B cell (primary cell): ENCODE measurements around the gene CLCA4. TPM values are rescaled to one million over a fixed set of nuclear protein-coding genes. Genes with fewer than 3 reads are reported as not detected.

ENCODE experiments used
- ATAC-seq: fragments of 200-7000 bp; cut with Tn5 transposase; one replicate; pipeline ENCODE4 v1.10.0; 2021; ENCODE audit warnings: low read depth, mild to moderate bottlenecking, moderate number of reproducible peaks, moderate library complexity
- CTCF ChIA-PET: fragments of 350-600 bp; sonication (Branson Sonifier 250); formaldehyde crosslinking; loops from one replicate; lab custom pipeline; 2021; ENCODE audit warnings: antibody characterized with exemption, inconsistent platforms; lab: Charles Lee
- POLR2A ChIA-PET: fragments of 350-600 bp; sonication (Branson Sonifier 250); formaldehyde crosslinking; loops from one replicate; lab custom pipeline; 2021; ENCODE audit warnings: antibody characterized with exemption; lab: Charles Lee
- DNase-seq: peaks from one replicate; pipeline ENCODE4 v3.0.0; 2013
- H2AFZ ChIP-seq: 2 replicates; pipeline ENCODE4 v1.6.1; 2012; ENCODE audit warnings: mild to moderate bottlenecking, low read depth, low read length; ENCODE audit not compliant: insufficient read depth, poor library complexity, severe bottlenecking
- H3K27ac ChIP-seq, 2 donors: 1 replicate in 1 of 2; 2 replicates in 1 of 2; pipeline ENCODE4 v1.5.1; 2012 to 2013; ENCODE audit warnings: low read length in 2 of 2, mild to moderate bottlenecking in 2 of 2, moderate library complexity in 1 of 2
- H3K27me3 ChIP-seq, 4 experiments: fragments of 200-600 bp in 1 of 4; sonication (generic) in 1 of 4; replicated peaks in 1 of 4; 1 replicate in 2 of 4; 2 replicates in 2 of 4; pipeline versions ENCODE4 v1.6.1 to v1.7.0; 2013 to 2016; ENCODE audit warnings: low read length in 3 of 4, mild to moderate bottlenecking in 2 of 4, mixed read lengths in 1 of 4, moderate library complexity in 1 of 4; ENCODE audit not compliant: insufficient read depth in 4 of 4, control insufficient read depth in 3 of 4; ENCODE audit errors: control extremely low read depth in 1 of 4
- H3K36me3 ChIP-seq, 2 experiments: replicated peaks in 1 of 2; 1 replicate in 1 of 2; 2 replicates in 1 of 2; pipeline versions ENCODE4 v1.6.1 to v1.7.1; 2013; ENCODE audit warnings: low read length in 1 of 2; ENCODE audit not compliant: insufficient read depth in 2 of 2, control insufficient read depth in 1 of 2; ENCODE audit errors: control extremely low read depth in 1 of 2, extremely low read depth in 1 of 2
- H3K4me1 ChIP-seq, 2 donors: fragments of 200-600 bp in 1 of 2; sonication (generic) in 1 of 2; 1 replicate in 1 of 2; 2 replicates in 1 of 2; pipeline versions ENCODE4 v1.5.1 to v1.6.1; 2013 to 2017; ENCODE audit warnings: low read length in 2 of 2; ENCODE audit not compliant: control insufficient read depth in 2 of 2, insufficient read depth in 2 of 2
- H3K4me2 ChIP-seq: replicated peaks from 2 replicates; pipeline ENCODE3; 2012; ENCODE audit warnings: mild to moderate bottlenecking, low read depth, low read length; ENCODE audit not compliant: poor library complexity, severe bottlenecking
- H3K4me3 ChIP-seq, 5 experiments: fragments of 200-600 bp in 1 of 5; sonication (generic) in 1 of 5; 1 replicate in 3 of 5; 2 replicates in 2 of 5; pipeline versions ENCODE4 v1.5.1 to v1.7.0; 2011 to 2016; ENCODE audit warnings: low read length in 4 of 5, mild to moderate bottlenecking in 4 of 5, low read depth in 2 of 5, control low read depth in 1 of 5, moderate library complexity in 1 of 5; ENCODE audit not compliant: insufficient read depth in 1 of 5; ENCODE audit errors: control extremely low read depth in 1 of 5, extremely low read depth in 1 of 5
- H3K79me2 ChIP-seq: fragments of 200-600 bp; sonication (generic); one replicate; pipeline ENCODE4 v1.6.0; 2016; ENCODE audit warnings: low read length; ENCODE audit not compliant: control insufficient read depth, insufficient read depth
- H3K9ac ChIP-seq: fragments of 200-600 bp; sonication (generic); 2 replicates; pipeline ENCODE4 v1.6.1; 2017; ENCODE audit warnings: mild to moderate bottlenecking, low read length, moderate library complexity
- H3K9me3 ChIP-seq, 3 donors: one replicate each; pipeline versions ENCODE4 v1.6.1 to v1.7.1; 2013; ENCODE audit warnings: low read length in 2 of 3; ENCODE audit not compliant: control insufficient read depth in 2 of 3, insufficient read depth in 1 of 3; ENCODE audit errors: control extremely low read depth in 1 of 3
- H4K20me1 ChIP-seq: 2 replicates; pipeline ENCODE4 v1.6.0; 2012; ENCODE audit warnings: mild to moderate bottlenecking, low read length; ENCODE audit not compliant: insufficient read depth, control insufficient read depth, poor library complexity, severe bottlenecking
- H3K27ac Mint-ChIP-seq: one replicate; pipeline ENCODE4 v1.8.0; 2021; ENCODE audit warnings: mixed read lengths
- H3K27me3 Mint-ChIP-seq: one replicate; pipeline ENCODE4 v1.8.0; 2021; ENCODE audit warnings: mixed read lengths
- H3K4me1 Mint-ChIP-seq: one replicate; pipeline ENCODE4 v1.8.0; 2021; ENCODE audit warnings: mixed read lengths
- H3K4me3 Mint-ChIP-seq: one replicate; pipeline ENCODE4 v1.8.0; 2021; ENCODE audit warnings: mixed read lengths
- H3K9me3 Mint-ChIP-seq: one replicate; pipeline ENCODE4 v1.8.0; 2022; ENCODE audit warnings: mixed read lengths; ENCODE audit not compliant: insufficient read depth
- EZH2 ChIP-seq: IDR thresholded peaks from 2 replicates; pipeline ENCODE4 v1.6.1; 2012; ENCODE audit warnings: borderline replicate concordance, low read depth, mild to moderate bottlenecking, moderate library complexity, low read length; ENCODE audit not compliant: insufficient read depth, poor library complexity, severe bottlenecking
- WGBS: methylation state at CpG from one replicate; pipeline ENCODE4 v1.1.5; 2013; ENCODE audit warnings: missing lambda C conversion rate; ENCODE audit not compliant: insufficient coverage; 5-methylcytosine and 5-hydroxymethylcytosine counted together
- intact Hi-C: fragments of 100-400 bp; cut with micrococcal nuclease; formaldehyde crosslinking; loops from one replicate; pipeline ENCODE4 v1.10.0; 2022
- polyA plus RNA-seq: library from polyadenylated mRNA; depleted of rRNA; stranded (reverse); fragments of >200 nt; gene quantifications from 2 replicates; pipeline ENCODE4 v1.2.3, GENCODE V29; 2012
- total RNA-seq, 2 donors: library from RNA; stranded (reverse); fragments of 120-200 nt in 1 of 2; gene quantifications; 1 replicate in 1 of 2; 2 replicates in 1 of 2; pipeline versions ENCODE4 v1.2.3 to v1.2.4, GENCODE V29; 2013 to 2022
- TF ChIP-seq, protein P1 (sequence below): fragments of 200-600 bp; IDR thresholded peaks from one replicate; pipeline ENCODE4 v1.8.0; 2022; ENCODE audit warnings: antibody characterized with exemption, mild to moderate bottlenecking

The CLCA4 gene
- total and polyA plus RNA-seq, 2 donors (not counting 1 experiment from before 2014, with no cell fraction given): not detected

DNA sequence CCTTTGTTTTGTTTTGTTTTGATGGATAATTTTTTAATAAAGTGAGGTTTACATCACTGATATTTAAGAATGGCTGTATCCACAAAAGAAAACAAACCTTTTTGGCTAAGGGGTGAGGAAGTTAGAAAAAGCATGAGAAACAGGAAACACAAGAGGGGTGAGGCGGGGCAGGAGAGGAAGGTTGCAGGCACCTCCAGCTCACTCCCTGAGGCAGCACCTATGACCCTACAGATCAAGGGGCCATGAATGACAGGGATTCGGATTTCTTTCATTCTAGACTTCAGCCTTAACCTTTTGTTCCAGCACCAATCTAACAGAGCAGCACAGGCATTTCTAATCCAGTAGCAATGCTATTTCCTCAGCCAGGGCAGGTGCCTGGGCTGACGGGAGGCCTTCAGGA, 4.4 kb downstream of the CLCA4 start:
- no peaks in the 10 kb centered on the region for H3K9me3 Mint-ChIP-seq
- no peak overlapping the region for H3K4me2 ChIP-seq
- ChIA-PET CTCF (interaction anchor here (1.0 kb wide), 1 partner anchor 35 kb away, joined by 3 read pairs; no protein-coding TSS in a partner anchor), POLR2A (no interaction called here)
- no peak for ATAC-seq
- no peak for TF ChIP-seq EZH2
- TF ChIP-seq, protein P1, sequence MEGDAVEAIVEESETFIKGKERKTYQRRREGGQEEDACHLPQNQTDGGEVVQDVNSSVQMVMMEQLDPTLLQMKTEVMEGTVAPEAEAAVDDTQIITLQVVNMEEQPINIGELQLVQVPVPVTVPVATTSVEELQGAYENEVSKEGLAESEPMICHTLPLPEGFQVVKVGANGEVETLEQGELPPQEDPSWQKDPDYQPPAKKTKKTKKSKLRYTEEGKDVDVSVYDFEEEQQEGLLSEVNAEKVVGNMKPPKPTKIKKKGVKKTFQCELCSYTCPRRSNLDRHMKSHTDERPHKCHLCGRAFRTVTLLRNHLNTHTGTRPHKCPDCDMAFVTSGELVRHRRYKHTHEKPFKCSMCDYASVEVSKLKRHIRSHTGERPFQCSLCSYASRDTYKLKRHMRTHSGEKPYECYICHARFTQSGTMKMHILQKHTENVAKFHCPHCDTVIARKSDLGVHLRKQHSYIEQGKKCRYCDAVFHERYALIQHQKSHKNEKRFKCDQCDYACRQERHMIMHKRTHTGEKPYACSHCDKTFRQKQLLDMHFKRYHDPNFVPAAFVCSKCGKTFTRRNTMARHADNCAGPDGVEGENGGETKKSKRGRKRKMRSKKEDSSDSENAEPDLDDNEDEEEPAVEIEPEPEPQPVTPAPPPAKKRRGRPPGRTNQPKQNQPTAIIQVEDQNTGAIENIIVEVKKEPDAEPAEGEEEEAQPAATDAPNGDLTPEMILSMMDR: no peak
- no peaks in the 10 kb centered on the region for H3K27me3 ChIP-seq
- H2AFZ ChIP-seq: no peak overlapping the region
- no peaks in the 10 kb centered on the region for H3K27me3 Mint-ChIP-seq
- H3K79me2 ChIP-seq: no peaks in the 10 kb centered on the region
- H4K20me1 ChIP-seq: no peaks in the 10 kb centered on the region
- no peak overlapping the region for H3K4me3 Mint-ChIP-seq
- no peak overlapping the region for H3K27ac Mint-ChIP-seq
- no peaks in the 10 kb centered on the region for H3K4me1 ChIP-seq
- no peaks in the 10 kb centered on the region for H3K36me3 ChIP-seq
- H3K4me1 Mint-ChIP-seq: peaks cover 4% of the 10 kb centered on the region
- H3K9me3 ChIP-seq: peaks cover 0 to 13% (median 0%) of the 10 kb centered on the region in 3 donors
- no peak for DNase-seq
- H3K9ac ChIP-seq: no peak overlapping the region
- intact Hi-C loops: loop anchor here (2.0 kb wide), 1 partner anchor 65 kb away; no protein-coding TSS in a partner anchor
- H3K4me3 ChIP-seq: no peak overlapping the region
- H3K27ac ChIP-seq: no peak overlapping the region
- 67% methylated on average over 2 of the region's 3 CpGs for WGBS

DNA sequence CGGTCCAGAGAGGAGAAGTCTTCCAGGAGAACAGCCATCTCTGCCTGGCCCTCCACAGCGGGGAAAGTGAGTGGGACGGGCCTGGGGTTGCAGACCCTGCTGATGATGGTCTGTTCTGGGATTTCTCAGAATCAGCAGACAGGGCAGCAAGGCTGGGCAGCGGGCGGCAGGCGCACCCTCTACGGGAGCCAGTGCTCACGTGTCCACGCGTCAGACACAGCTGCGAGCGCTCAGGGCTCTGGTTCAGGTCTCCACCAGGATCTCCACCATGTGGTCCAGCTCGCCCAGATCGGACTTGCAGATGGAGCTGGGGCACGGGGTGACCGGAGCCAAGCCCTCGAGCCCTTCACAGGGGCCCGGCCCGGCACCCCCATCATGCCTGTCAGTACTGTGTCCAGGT, 5.5 kb downstream of the CLCA4 start:
- ATAC-seq (no peak), DNase-seq (no peak)
- H3K4me3 Mint-ChIP-seq: no peak overlapping the region
- ChIA-PET CTCF (no interaction called here), POLR2A (no interaction called here)
- H3K4me1 Mint-ChIP-seq: peaks cover 4% of the 10 kb centered on the region
- Histone ChIP-seq H3K4me2 (no peak overlapping the region), H3K27ac (no peak overlapping the region), H3K4me3 (no peak overlapping the region), H3K27me3 (no peaks in the 10 kb centered on the region), H3K4me1 (no peaks in the 10 kb centered on the region), H3K9ac (no peak overlapping the region), H3K9me3 (peaks cover 0 to 13% (median 0%) of the 10 kb centered on the region in 3 donors), H3K36me3 (no peaks in the 10 kb centered on the region), H3K79me2 (no peaks in the 10 kb centered on the region), H2AFZ (no peak overlapping the region), H4K20me1 (no peaks in the 10 kb centered on the region)
- WGBS: 97% methylated on average over 19 of the region's 19 CpGs
- H3K27ac Mint-ChIP-seq: no peak overlapping the region
- H3K9me3 Mint-ChIP-seq: peaks cover under 1% of the 10 kb centered on the region
- no peaks in the 10 kb centered on the region for H3K27me3 Mint-ChIP-seq
- intact Hi-C loops: no loop called here
- TF ChIP-seq, protein P1: no peak
- TF ChIP-seq EZH2: no peak
